ENCODE results near the gene RC3H1.

Gene RC3H1

DNA sequence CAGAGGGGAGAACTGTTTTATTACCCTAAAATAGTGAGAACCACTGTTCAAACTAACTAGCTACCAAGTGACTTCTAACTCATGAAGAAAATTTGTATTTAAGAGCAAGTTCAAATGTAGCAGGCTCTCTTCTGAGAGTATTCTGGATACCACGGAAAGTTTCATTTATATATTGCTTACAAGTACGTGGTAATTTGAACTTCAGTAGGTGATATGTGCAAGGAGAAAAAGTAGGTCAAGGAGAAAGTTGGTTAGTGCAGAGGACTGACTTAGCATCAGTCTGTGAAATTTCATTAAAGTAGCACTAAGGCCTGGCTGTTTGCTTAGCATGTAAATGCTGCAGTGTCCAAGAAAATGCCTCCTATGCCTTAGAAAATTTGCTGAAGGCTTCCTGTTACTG is 121.7 kb downstream of the RC3H1 start:
- peaks cover 8% of the 10 kb centered on the region for H3K4me1 Mint-ChIP-seq (ENCODE audit: low read depth)
- no peak overlapping the region for H3K4me3 Mint-ChIP-seq
- H3K9me3 Mint-ChIP-seq, result no peaks in the 10 kb centered on the region
- peaks cover 9% of the 10 kb centered on the region for H3K36me3 Mint-ChIP-seq (ENCODE audit: low read depth)
- no peaks in the 10 kb centered on the region for H3K27me3 Mint-ChIP-seq
- no peak overlapping the region for H3K27ac Mint-ChIP-seq

DNA sequence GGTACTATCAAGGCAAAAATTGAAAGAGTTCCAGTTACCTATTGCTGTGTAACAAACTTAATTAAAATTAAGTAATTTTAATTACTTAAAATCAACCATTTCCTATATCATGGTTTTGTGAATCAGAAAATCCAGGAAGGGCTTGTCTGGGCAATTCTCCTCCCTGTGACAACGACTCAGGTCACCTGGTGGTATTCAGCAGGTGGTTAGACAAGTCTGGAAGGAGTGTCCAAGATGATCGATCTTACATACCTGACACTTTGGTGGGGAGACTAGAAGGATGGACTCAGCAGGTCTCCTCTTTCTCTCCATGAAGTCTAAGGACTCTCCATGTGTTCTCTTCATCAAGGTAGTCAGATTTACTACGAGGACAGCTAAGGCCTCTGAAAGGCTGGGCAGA is 128.0 kb downstream of the RC3H1 start:
- Mint-ChIP-seq H3K4me1 (ENCODE audit: low read depth) (peaks cover 6% of the 10 kb centered on the region), H3K27me3 (no peaks in the 10 kb centered on the region), H3K36me3 (ENCODE audit: low read depth) (peaks cover 38% of the 10 kb centered on the region), H3K4me3 (no peak overlapping the region), H3K27ac (no peak overlapping the region), H3K9me3 (no peaks in the 10 kb centered on the region)

DNA sequence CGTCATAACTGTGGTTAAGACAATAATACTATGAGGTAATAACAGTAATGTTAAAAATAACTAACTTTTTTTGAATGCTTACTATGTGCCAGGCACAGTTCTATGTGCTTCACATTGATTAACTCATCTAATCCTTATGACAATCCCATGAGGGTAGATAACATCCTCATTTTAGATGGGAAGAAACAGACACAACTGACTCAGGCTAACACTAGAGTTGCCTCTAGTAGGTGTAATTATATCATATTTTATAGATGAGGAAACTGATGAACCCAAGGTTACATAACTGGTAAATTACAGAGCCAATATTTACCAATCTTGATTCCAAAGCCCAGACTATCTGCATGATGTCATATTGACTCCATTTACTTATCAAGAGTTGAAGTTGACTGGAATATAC is 128.5 kb downstream of the RC3H1 start:
- no peaks in the 10 kb centered on the region for H3K9me3 Mint-ChIP-seq
- H3K27ac Mint-ChIP-seq, result no peak overlapping the region
- H3K4me1 Mint-ChIP-seq (ENCODE audit: low read depth), result peaks cover 6% of the 10 kb centered on the region
- no peaks in the 10 kb centered on the region for H3K27me3 Mint-ChIP-seq
- peaks cover 40% of the 10 kb centered on the region for H3K36me3 Mint-ChIP-seq (ENCODE audit: low read depth)
- H3K4me3 Mint-ChIP-seq, result no peak overlapping the region

DNA sequence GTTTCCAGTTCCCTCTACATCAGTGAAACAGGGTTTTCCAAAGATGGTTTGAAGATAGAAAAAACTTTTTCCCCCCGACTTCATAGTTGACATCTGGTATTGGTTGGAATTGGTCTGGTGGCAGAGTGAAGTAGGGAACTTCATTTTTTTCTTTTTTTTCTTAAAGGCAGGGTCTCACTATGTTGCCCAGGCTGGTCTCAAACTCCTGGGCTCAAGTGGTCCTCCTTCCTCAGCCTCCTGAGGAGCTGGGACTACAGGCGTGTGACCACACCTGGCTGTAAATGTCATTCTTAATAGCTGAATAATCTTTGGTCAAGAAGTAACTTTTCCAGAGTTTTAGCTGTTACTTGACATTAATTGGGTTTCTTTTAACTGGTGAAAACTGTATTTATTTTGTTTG is 132.3 kb downstream of the RC3H1 start:
- H3K27me3 Mint-ChIP-seq, result no peaks in the 10 kb centered on the region
- no peaks in the 10 kb centered on the region for H3K9me3 Mint-ChIP-seq
- H3K4me1 Mint-ChIP-seq (ENCODE audit: low read depth), result peaks cover 24% of the 10 kb centered on the region
- peaks cover 70% of the 10 kb centered on the region for H3K36me3 Mint-ChIP-seq (ENCODE audit: low read depth)
- no peak overlapping the region for H3K27ac Mint-ChIP-seq
- no peak overlapping the region for H3K4me3 Mint-ChIP-seq

DNA sequence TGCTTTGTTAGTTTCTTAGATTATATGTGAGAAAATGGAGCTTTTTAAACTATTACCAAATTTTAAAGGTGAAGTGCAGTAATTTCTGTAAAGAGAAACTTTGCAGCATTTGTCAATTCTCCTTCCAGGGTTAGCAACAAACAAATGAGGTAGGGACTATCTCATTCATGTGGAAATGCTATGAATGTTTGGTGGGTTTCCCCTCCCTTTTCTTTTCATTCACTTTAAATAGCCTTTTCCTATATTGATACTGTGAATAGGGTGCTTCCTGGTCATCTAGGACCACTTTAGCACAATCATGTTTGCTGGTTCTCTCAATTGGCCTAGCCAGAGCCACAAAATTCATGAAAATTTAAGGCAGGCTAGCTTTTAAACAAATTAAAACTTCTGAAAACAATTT is 133.4 kb downstream of the RC3H1 start:
- no peak overlapping the region for H3K4me3 Mint-ChIP-seq
- no peaks in the 10 kb centered on the region for H3K9me3 Mint-ChIP-seq
- H3K36me3 Mint-ChIP-seq (ENCODE audit: low read depth), result peaks cover 61% of the 10 kb centered on the region
- H3K4me1 Mint-ChIP-seq (ENCODE audit: low read depth), result peaks cover 24% of the 10 kb centered on the region
- H3K27ac Mint-ChIP-seq, result no peak overlapping the region
- H3K27me3 Mint-ChIP-seq, result no peaks in the 10 kb centered on the region

DNA sequence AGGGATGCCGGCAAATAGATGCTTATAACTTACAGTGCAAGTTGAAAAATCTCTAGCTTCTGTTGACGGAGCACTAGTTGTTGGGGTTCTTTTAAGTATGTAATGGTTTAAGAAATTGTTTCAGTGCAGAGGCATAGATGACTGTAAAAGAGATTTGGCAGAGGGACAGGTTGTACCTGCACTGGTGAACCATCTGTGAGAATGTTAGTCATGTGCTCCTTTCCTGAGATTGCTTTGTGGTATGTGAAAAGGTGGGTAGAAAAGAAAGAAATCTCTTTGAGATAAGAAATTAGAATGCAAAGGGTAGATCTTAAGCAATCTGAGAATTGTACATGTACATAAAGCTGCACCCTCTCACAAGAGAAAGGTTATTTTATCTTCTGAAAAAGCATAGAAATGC is 134.5 kb downstream of the RC3H1 start:
- H3K9me3 Mint-ChIP-seq, result no peaks in the 10 kb centered on the region
- peaks cover 24% of the 10 kb centered on the region for H3K4me1 Mint-ChIP-seq (ENCODE audit: low read depth)
- H3K27me3 Mint-ChIP-seq, result no peaks in the 10 kb centered on the region
- H3K27ac Mint-ChIP-seq, result no peak overlapping the region
- peaks cover 59% of the 10 kb centered on the region for H3K36me3 Mint-ChIP-seq (ENCODE audit: low read depth)
- H3K4me3 Mint-ChIP-seq, result no peak overlapping the region

DNA sequence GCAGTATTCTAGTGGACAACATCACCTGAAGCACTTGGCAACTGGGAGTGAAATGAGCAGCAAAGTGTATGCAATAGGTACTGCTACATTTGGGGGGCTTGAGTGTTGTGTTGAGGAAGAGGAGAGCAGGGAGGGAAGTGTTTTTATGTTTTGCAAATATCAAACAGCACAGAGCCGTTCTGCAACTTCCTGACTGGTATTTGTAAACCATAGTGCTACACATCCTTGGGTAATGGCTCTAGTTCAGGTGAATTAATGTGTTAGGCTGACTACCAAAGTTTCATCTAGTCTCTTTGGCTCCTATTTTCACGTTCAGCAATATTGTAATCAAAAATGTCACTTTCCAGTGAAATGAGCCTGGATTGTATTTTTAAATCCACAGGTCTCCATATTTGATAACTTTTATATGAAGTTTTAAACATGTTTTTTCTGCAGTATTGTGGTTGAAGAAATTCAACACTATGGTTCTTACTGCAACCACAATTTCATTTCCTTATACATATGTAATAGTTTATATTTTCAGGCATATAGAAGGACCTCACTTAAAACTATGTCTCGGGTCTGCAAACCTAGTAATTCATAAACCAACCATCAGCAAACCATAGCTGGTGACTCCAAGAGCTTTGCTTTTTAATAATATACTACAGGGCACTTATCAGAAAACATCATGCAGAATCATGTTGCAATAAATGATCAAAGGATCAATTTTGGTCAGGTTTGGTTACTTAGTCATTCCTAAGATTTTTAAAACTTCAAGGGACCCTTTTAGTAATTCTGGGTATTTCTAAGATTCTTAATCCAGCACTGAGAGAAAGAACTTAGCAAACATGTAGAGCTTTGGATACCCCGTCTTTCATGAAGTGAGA is 135.2 kb downstream of the RC3H1 start:
- Mint-ChIP-seq H3K4me3 (no peak overlapping the region), H3K36me3 (ENCODE audit: low read depth) (peaks cover 55% of the 10 kb centered on the region), H3K9me3 (no peaks in the 10 kb centered on the region), H3K27me3 (no peaks in the 10 kb centered on the region), H3K27ac (no peak overlapping the region), H3K4me1 (ENCODE audit: low read depth) (peaks cover 24% of the 10 kb centered on the region)

DNA sequence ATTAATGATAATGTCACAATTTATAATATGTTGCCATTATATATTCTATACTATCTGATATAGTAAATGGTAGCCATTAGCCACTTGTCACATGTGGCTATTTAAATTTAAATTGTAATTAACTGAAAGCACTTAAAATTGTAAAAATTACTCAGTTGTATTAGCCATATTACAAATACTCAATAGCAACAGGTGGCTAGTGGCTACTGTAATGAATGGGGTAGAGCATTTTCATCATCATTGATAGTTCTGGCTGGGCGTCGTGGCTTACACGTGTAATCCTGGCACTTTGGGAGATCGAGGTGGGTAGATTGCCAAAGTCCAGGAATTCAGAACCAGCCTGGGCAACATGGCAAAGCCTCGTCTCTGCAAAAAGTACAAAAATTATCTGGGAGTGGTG is 137.5 kb downstream of the RC3H1 start:
- no peaks in the 10 kb centered on the region for H3K9me3 Mint-ChIP-seq
- H3K27ac Mint-ChIP-seq, result no peak overlapping the region
- H3K4me3 Mint-ChIP-seq, result no peak overlapping the region

More for the DNA sequence above, 137.5 kb downstream of the RC3H1 start:
- peaks cover 41% of the 10 kb centered on the region for H3K36me3 Mint-ChIP-seq (ENCODE audit: low read depth)
- H3K27me3 Mint-ChIP-seq, result no peaks in the 10 kb centered on the region
- H3K4me1 Mint-ChIP-seq (ENCODE audit: low read depth), result peaks cover 18% of the 10 kb centered on the region
